Keratinocyte (primary cell): ENCODE data around the gene AKAP8L.

Source experiments
- EZH2 ChIP-seq: IDR thresholded peaks from one replicate; pipeline ENCODE4 v1.6.1; 2012; ENCODE audit warnings: inconsistent platforms, mild to moderate bottlenecking, low read length, moderate library complexity
- TF ChIP-seq, protein P1 (sequence below), 3 experiments: IDR thresholded peaks in 1 of 3; conservative IDR thresholded peaks in 1 of 3; optimal IDR thresholded peaks in 1 of 3; 2 replicates in 2 of 3; 3 replicates in 1 of 3; pipeline versions ENCODE3 to v1.5.1; 2011; ENCODE audit warnings: low read length in 3 of 3, mild to moderate bottlenecking in 3 of 3, moderate library complexity in 2 of 3, control low read depth in 1 of 3, inconsistent platforms in 1 of 3; ENCODE audit not compliant: insufficient read depth in 2 of 3; ENCODE audit errors: extremely low read depth in 1 of 3

DNA sequence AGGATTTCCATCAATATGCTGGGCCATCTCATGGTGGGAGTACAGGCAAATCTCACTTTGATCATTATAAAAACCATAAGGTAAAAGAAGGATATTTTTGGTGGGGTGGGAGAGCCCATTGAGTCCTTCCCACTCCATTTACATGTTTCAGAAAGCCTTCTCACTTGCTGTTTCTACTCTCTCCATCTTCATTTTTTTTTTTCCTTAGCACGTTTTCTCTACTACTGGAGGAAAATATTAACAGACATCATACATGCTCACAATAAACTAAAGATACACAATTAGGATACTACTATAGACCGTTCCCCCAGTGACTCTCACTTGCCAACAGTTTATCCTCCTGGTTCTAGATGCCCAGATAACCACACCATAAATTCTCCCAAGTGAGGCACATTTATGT is 37.4 kb downstream of the AKAP8L start:
- TF ChIP-seq, protein P1, sequence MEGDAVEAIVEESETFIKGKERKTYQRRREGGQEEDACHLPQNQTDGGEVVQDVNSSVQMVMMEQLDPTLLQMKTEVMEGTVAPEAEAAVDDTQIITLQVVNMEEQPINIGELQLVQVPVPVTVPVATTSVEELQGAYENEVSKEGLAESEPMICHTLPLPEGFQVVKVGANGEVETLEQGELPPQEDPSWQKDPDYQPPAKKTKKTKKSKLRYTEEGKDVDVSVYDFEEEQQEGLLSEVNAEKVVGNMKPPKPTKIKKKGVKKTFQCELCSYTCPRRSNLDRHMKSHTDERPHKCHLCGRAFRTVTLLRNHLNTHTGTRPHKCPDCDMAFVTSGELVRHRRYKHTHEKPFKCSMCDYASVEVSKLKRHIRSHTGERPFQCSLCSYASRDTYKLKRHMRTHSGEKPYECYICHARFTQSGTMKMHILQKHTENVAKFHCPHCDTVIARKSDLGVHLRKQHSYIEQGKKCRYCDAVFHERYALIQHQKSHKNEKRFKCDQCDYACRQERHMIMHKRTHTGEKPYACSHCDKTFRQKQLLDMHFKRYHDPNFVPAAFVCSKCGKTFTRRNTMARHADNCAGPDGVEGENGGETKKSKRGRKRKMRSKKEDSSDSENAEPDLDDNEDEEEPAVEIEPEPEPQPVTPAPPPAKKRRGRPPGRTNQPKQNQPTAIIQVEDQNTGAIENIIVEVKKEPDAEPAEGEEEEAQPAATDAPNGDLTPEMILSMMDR (optimal IDR thresholded peaks at IDR 0.05 in 1 of 3, IDR thresholded peaks at IDR 0.05 in 1 of 3, conservative IDR thresholded peaks at IDR 0.05 in 1 of 3; ENCODE audit: extremely low read depth in 1 of 3, insufficient read depth in 2 of 3, low read length in 3 of 3), result no peak
- TF ChIP-seq EZH2, result no peak
